Stomach smooth muscle (tissue), 2 donors: Measurements from ENCODE around the gene NEDD9.
A peak's percentile ranks its signal among the peaks of the same experiment; 100 is the strongest.

ENCODE experiments used
- H3K27ac ChIP-seq: one replicate; pipeline ENCODE4 v1.7.0; 2013; ENCODE audit warnings: mild to moderate bottlenecking, low read length, inconsistent platforms
- H3K27me3 ChIP-seq, 2 donors: one replicate each; pipeline ENCODE4 v1.7.0; 2013; ENCODE audit warnings: low read length in 2 of 2; ENCODE audit not compliant: insufficient read depth in 2 of 2, control insufficient read depth in 1 of 2
- H3K36me3 ChIP-seq, 2 donors: one replicate each; pipeline ENCODE4 v1.7.0; 2013; ENCODE audit warnings: low read length in 2 of 2; ENCODE audit not compliant: control insufficient read depth in 2 of 2, insufficient read depth in 2 of 2
- H3K4me1 ChIP-seq: one replicate; pipeline ENCODE4 v1.7.0; 2013; ENCODE audit warnings: low read length; ENCODE audit not compliant: control insufficient read depth, insufficient read depth
- H3K4me3 ChIP-seq, 2 donors: one replicate each; pipeline ENCODE4 v1.7.0; 2013; ENCODE audit warnings: low read length in 2 of 2
- H3K9ac ChIP-seq, 2 donors: one replicate each; pipeline ENCODE4 v1.7.0; 2013; ENCODE audit warnings: low read length in 2 of 2, mild to moderate bottlenecking in 1 of 2
- H3K9me3 ChIP-seq, 2 donors: one replicate each; pipeline ENCODE4 v1.7.0; 2013; ENCODE audit warnings: low read length in 2 of 2; ENCODE audit not compliant: control insufficient read depth in 2 of 2
- donor health status: healthy.
- donor health status: Pancreatic carcinoma.

The NEDD9 gene

DNA sequence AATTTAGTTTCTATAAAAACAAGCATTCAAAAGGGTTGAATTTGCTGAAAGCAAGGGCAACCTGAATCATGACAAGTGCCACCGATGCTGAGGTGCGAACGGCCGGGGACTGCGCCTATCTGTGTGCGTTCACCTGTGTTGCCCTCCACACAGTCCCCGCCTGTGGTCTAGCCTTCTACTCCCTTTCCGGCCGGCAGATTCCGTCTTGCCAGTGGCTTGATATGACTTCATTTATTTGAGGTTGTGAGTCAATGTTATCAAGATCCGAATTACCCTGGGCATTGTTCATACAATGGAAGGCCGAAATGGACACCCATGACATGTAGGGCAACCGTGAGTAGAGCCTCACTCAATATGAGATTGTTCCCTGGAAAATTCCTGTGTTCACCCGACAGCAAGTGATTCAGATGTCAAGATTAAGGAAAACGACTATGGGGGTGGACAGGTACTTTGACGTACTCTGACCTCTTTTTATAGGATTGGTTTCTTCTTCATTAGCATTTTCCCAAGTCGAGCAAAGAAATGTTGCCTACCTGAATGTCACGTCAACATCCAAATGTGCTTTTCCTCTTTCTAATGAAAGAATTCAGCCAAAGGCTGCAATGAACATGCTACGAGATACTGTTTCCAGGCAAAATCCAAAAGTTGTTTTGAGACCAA is 41.1 kb upstream of the NEDD9 start:
- Histone ChIP-seq H3K27me3 (peaks cover 0 to 2% of the 10 kb centered on the region in 2 donors), H3K36me3 (no peaks in the 10 kb centered on the region), H3K27ac (no peak overlapping the region), H3K4me1 (no peaks in the 10 kb centered on the region), H3K9ac (no peak overlapping the region), H3K4me3 (no peak overlapping the region), H3K9me3 (no peaks in the 10 kb centered on the region)

DNA sequence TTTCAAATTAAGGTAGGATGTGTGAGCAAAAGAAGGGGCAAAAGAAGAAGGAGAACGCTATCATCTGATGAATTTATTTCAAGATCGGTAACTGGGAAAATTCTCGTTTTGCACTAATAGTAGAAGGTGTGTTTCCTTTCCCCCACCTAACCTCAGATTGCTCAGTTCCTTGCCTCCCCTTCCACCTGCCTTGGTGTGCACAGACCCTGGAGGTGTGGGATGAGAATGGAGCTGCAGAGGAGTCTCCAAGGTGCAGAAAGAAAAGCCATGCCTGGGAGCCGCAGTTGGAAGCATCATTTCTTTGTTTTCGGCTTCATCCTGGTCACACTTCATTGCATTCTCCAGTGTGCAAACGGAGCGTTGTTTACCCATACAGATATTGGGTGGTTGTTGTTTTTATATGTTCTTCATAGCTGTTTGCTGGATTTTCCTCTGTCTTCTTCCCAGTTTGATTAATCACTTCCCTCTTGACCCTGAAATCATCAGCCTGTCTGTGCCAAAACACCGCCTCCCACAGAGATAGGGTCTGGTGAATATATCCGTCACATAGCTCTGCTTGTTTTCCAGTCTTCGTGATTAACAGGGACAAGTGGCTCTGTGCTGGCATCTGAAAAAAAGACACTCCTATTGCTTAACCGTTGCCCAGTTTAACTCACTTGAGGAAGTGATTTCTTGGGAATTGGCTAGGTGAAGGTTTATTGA is 40.2 kb upstream of the NEDD9 start:
- Histone ChIP-seq H3K4me3 (no peak overlapping the region), H3K27ac (no peak overlapping the region), H3K36me3 (no peaks in the 10 kb centered on the region), H3K27me3 (no peaks in the 10 kb centered on the region), H3K9me3 (no peaks in the 10 kb centered on the region), H3K9ac (no peak overlapping the region), H3K4me1 (no peaks in the 10 kb centered on the region)

DNA sequence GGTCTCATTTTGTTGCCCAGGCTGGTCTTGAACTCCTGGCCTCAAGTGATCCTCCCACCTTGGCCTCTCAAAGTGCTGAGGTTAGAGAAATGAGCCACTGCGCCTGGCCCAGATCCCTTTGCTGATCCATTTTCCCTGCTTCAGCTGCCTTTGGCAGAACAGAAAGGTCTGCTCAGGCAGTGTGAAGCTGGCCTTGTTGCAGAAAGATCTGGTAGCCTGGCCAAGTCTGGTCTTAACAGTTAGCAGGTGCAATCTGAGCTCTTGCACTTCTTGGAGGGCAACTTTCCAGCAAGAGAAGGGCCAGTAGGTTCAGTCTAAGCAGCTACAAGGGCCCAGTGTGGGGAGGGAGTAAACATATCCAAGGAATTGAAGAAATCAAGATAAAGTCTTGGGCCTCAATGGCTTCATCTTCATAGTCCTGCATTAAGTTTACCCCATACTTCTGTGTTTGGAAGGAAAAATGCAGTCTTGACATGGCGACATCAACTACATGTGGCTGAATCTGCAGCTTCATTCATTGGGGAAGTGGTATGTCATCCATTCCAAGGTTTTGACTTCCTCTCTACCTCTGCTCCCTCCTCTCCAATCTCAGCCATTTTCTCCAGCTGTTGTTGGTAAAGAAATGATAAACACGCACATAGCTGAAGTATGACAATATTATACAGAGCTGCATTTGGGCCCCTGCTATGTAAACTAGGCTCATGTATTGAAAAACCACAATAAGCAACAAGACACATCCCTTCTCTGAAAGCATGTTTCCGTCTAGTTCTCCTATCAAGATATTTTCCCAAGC is 39.0 kb upstream of the NEDD9 start:
- Histone ChIP-seq H3K27me3 (no peaks in the 10 kb centered on the region), H3K9me3 (no peaks in the 10 kb centered on the region), H3K27ac (no peak overlapping the region), H3K4me3 (no peak overlapping the region), H3K4me1 (no peaks in the 10 kb centered on the region), H3K9ac (no peak overlapping the region), H3K36me3 (no peaks in the 10 kb centered on the region)

DNA sequence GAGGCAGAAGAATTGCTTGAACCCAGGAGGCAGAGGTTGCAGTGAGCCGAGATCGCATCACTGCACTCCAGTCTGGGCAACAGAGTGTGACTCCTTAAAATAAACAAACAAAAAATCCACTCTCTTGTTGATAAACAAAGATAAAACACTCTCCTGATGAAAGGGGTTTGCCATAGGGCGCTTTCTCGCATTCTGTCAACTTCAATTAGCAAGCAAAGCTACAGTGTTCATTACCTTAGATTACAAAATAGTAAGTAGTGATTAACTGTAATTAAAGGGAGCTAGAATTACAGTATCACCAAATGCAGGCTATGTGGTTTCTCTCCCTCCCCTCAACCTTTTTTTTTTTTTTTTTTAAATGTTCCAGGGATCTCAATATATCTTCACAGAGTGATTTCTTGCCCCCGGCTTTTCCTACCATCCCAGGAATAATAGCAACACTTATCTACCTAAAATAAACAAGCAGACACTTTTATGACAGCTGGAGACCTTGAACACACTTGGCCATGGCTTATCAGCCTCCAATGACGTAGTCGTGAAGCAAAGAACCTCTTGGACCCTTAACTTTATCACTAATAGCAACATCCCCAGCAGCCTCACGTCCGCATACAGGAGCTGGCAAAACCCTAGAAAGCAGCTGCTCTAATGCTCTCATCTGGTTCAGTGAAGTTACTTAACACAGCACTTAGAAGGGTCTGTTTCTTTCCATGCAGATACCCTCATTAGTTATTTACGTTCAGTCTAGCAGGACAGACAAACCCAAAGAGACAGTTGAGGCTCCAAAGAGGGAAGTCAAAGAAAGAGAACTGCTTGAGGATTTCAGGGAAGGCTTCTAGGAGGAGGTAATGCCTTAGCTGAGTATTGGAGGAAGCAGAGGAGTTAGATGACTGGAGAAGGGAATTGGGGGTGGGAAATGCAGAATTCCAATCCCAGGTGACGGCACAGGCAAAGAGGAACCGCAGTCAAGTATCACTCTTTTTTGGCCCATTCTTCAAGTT is 37.9 kb upstream of the NEDD9 start:
- Histone ChIP-seq H3K9ac (no peak overlapping the region), H3K27me3 (no peaks in the 10 kb centered on the region), H3K27ac (no peak overlapping the region), H3K4me3 (no peak overlapping the region), H3K9me3 (no peaks in the 10 kb centered on the region), H3K4me1 (no peaks in the 10 kb centered on the region), H3K36me3 (no peaks in the 10 kb centered on the region)

DNA sequence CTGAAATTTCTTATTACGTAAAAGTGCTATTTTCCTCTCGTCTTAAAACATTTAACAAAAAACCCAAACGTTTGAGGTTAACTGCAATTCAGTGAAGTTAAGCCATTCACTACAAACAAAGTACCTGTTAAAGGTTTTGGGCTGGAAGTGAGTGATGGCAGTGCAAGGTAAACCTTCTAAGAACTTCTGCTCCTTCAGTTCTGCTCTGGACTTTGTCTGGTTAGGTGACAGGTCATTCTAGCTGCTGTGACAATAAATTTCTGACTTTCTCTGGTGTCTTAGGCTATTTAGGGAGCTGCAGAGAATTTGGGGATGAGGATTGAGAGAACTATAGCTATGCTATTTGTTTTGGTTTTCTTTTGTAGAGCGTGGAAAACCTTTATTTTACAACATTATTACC is 36.5 kb upstream of the NEDD9 start:
- Histone ChIP-seq H3K27me3 (no peaks in the 10 kb centered on the region), H3K9me3 (no peaks in the 10 kb centered on the region), H3K4me3 (no peak overlapping the region), H3K4me1 (no peaks in the 10 kb centered on the region), H3K9ac (no peak overlapping the region), H3K27ac (no peak overlapping the region), H3K36me3 (no peaks in the 10 kb centered on the region)

DNA sequence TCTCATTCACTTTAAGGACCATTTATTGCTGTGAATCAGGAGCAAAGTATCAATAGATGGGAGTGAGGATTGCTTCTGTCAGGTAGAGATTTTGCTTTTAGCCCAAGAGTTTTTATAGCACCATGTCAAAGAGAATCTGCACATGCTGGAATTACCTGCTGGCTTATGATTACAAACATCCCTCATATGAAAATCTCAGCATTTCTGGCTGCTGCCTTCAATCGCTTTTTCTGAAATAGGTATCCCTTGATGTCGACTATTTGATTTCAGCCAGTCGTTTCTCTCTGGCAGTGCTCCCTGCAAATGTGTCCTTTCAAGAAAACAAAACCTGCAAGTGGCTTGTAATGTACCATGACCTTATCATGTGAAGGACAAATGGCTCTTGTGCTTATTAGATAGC is 34.5 kb upstream of the NEDD9 start:
- Histone ChIP-seq H3K4me3 (no peak overlapping the region), H3K9ac (no peak overlapping the region), H3K4me1 (peaks cover 6% of the 10 kb centered on the region), H3K36me3 (no peaks in the 10 kb centered on the region), H3K27me3 (no peaks in the 10 kb centered on the region), H3K9me3 (no peaks in the 10 kb centered on the region), H3K27ac (no peak overlapping the region)

DNA sequence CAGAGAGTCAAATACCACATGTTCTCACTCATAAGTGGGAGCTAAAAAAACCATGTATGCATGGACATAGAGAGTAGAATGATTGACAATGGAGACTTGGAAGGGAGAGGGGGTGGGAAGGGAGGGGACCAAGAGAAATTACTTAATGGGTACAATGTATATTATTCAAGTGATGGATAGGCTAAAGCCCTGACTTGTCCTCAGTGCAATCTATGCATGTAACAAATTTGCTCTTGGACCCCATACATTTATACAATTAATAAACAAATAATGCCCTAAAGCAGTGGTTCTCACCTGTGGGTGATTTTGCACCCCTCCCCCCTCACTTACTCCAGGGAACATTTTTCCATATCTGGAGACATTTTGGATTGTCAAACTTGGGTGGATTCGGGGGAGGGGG is 33.5 kb upstream of the NEDD9 start:
- Histone ChIP-seq H3K9me3 (no peaks in the 10 kb centered on the region), H3K4me3 (no peak overlapping the region), H3K27me3 (no peaks in the 10 kb centered on the region), H3K9ac (no peak overlapping the region), H3K4me1 (peaks cover 6% of the 10 kb centered on the region), H3K36me3 (no peaks in the 10 kb centered on the region), H3K27ac (no peak overlapping the region)

DNA sequence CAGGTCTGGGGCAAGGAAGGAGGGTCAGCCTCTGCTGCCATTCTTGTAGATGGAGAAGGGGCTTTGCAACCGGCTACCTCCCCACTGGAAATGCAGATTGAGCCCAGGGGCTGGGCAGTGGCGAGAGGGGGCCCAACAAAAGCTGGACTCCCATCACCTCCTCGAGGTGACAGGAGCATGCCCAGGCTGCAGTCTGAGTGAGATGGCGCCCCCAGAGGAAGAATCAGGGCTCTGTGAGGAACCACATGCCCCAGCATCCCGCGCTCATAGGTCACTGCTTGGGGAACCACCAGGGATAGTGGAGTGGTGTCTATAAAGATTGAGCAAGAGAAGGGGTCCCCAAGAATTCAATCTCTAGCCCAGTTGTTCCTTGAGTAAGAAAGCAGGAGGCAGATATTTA is 31.6 kb upstream of the NEDD9 start:
- no peaks in the 10 kb centered on the region for H3K27me3 ChIP-seq
- H3K4me1 ChIP-seq, result peaks cover 6% of the 10 kb centered on the region
- H3K9me3 ChIP-seq, result no peaks in the 10 kb centered on the region
- H3K9ac ChIP-seq, result no peak overlapping the region
- H3K36me3 ChIP-seq, result no peaks in the 10 kb centered on the region
- H3K4me3 ChIP-seq, result no peak overlapping the region
- no peak overlapping the region for H3K27ac ChIP-seq

DNA sequence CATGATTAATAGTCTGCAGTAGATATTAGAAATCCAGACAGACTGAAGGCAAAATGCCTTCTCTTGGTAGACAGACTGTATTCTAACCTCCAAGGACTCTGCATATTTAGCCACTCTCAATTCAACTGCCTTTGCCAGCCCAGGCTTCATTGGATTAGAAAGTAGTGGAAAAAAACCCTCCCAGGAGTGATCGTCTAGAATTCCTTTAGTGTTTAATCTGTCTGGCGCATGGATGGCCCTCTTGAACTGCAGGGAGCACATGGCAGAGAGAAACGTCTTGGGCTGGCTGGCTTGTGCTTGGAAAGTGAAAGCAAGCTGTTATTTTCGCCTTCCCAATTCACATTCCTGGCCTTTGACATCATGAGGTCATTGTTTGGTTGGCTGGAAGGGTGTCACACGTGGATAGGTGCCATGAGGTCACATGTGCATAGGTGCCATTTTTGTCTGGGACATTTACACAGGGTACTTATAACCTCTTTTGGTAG is 30.9 kb upstream of the NEDD9 start:
- H3K27me3 ChIP-seq, result no peaks in the 10 kb centered on the region
- no peaks in the 10 kb centered on the region for H3K36me3 ChIP-seq
- no peaks in the 10 kb centered on the region for H3K9me3 ChIP-seq
- H3K4me1 ChIP-seq, result peaks cover 6% of the 10 kb centered on the region
- H3K4me3 ChIP-seq, result peak overlapping the region; percentile 28 to 36
- no peak overlapping the region for H3K27ac ChIP-seq
- peak overlapping the region in 1 of 2 donors; percentile 24 for H3K9ac ChIP-seq

DNA sequence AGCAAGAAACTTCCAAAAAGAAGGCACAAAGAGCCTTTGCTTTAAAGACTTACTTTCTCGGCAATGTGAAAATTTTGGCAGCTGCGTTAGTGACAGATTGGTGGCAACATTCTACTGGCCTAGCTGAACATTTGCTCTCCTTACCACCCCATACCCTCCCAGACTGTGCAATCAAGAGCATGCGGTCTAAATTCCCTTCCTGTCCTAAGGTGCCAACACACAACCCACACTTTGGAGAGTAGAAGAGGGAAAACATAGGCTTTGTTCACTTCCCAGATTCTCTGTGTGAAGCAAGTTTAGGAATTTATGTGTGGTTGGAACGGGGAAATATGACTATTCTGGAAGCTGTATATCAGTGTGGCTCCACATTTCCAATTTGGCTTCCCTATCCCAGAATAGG is 29.8 kb upstream of the NEDD9 start:
- Histone ChIP-seq H3K4me1 (peaks cover 6% of the 10 kb centered on the region), H3K36me3 (no peaks in the 10 kb centered on the region), H3K9me3 (no peaks in the 10 kb centered on the region), H3K27me3 (no peaks in the 10 kb centered on the region), H3K4me3 (no peak overlapping the region), H3K9ac (no peak overlapping the region), H3K27ac (no peak overlapping the region)
